ENCODE results near the gene KDM4C. TPM values are rescaled to one million over a fixed set of nuclear protein-coding genes. Genes with fewer than 3 reads are reported as not detected.

KDM4C gene
- total RNA-seq, 4 donors from 2014 or later: 75.0 to 95.9 (median 88.9) TPM

GRCh38 chr9:7108936-7109335, 351.2 kb downstream of the KDM4C start:
- Histone ChIP-seq H3K27ac (no peak overlapping the region), H3K4me3 (no peak overlapping the region), H3K4me1 (no peaks in the 10 kb centered on the region), H3K27me3 (no peaks in the 10 kb centered on the region), H3K36me3 (no peaks in the 10 kb centered on the region), H3K9me3 (no peaks in the 10 kb centered on the region)
- no peak for TF ChIP-seq CTCF (IDR thresholded peaks at IDR 0.05)
- TF ChIP-seq EP300 (IDR thresholded peaks at IDR 0.05; ENCODE audit: low read depth): no peak
- TF ChIP-seq POLR2A (IDR thresholded peaks at IDR 0.05): no peak
- no peak for TF ChIP-seq POLR2AphosphoS5 (IDR thresholded peaks at IDR 0.05)
- intact Hi-C loops (cut with DNase I; ENCODE audit: low total_unique reads): no loop called here
- in situ Hi-C loops (cut with MboI; ENCODE audit: low pct_ligation_motif_present in 1 of 4, low pct_unique_long_range_greater_than_20kb in 1 of 4, low sequenced_read_pairs in 3 of 4): no loop called here
- no peak for DNase-seq

- H3K36me3 ChIP-seq: no peaks in the 10 kb centered on the region
- WGBS, 2 donors (ENCODE audit: low coverage in 1 of 2): 75 to 89% methylated on average over 3 of the region's 3 CpGs
- no peak overlapping the region for H3K27ac ChIP-seq
- no peak overlapping the region for H3K4me3 ChIP-seq
- no peaks in the 10 kb centered on the region for H3K27me3 ChIP-seq
- TF ChIP-seq CTCF (IDR thresholded peaks at IDR 0.05) (no peak), POLR2AphosphoS5 (IDR thresholded peaks at IDR 0.05) (no peak), POLR2A (IDR thresholded peaks at IDR 0.05) (no peak), EP300 (IDR thresholded peaks at IDR 0.05; ENCODE audit: low read depth) (no peak)
- intact Hi-C loops (cut with DNase I; ENCODE audit: low total_unique reads): no loop called here
- H3K4me1 ChIP-seq: no peaks in the 10 kb centered on the region
- no peak for DNase-seq
- in situ Hi-C loops (cut with MboI; ENCODE audit: low pct_ligation_motif_present in 1 of 4, low pct_unique_long_range_greater_than_20kb in 1 of 4, low sequenced_read_pairs in 3 of 4): no loop called here
- no peaks in the 10 kb centered on the region for H3K9me3 ChIP-seq
Measured at GRCh38 chr9:7111413-7111812, 353.6 kb downstream of the KDM4C start.

- in situ Hi-C loops (cut with MboI; ENCODE audit: low pct_ligation_motif_present in 1 of 4, low pct_unique_long_range_greater_than_20kb in 1 of 4, low sequenced_read_pairs in 3 of 4): no loop called here
- no peak overlapping the region for H3K4me3 ChIP-seq
- no peak for TF ChIP-seq POLR2AphosphoS5 (IDR thresholded peaks at IDR 0.05)
- TF ChIP-seq EP300 (IDR thresholded peaks at IDR 0.05; ENCODE audit: low read depth): no peak
- WGBS, 2 donors (ENCODE audit: low coverage in 1 of 2): 70 to 82% methylated on average over 1 of the region's 1 CpG
- H3K36me3 ChIP-seq: no peaks in the 10 kb centered on the region
- H3K27me3 ChIP-seq: no peaks in the 10 kb centered on the region
- intact Hi-C loops (cut with DNase I; ENCODE audit: low total_unique reads): no loop called here
- no peaks in the 10 kb centered on the region for H3K4me1 ChIP-seq
- H3K27ac ChIP-seq: no peak overlapping the region
- no peaks in the 10 kb centered on the region for H3K9me3 ChIP-seq
- no peak for DNase-seq
Measured at GRCh38 chr9:7115606-7116005, 357.8 kb downstream of the KDM4C start.

- no peaks in the 10 kb centered on the region for H3K36me3 ChIP-seq
- H3K27me3 ChIP-seq: no peaks in the 10 kb centered on the region
- peaks cover 0 to 9% (median 3%) of the 10 kb centered on the region in 4 donors for H3K4me1 ChIP-seq
- H3K27ac ChIP-seq: no peak overlapping the region
- H3K9me3 ChIP-seq: no peaks in the 10 kb centered on the region
- DNase-seq: no peak
- intact Hi-C loops (cut with DNase I; ENCODE audit: low total_unique reads): no loop called here
- in situ Hi-C loops (cut with MboI; ENCODE audit: low pct_ligation_motif_present in 1 of 4, low pct_unique_long_range_greater_than_20kb in 1 of 4, low sequenced_read_pairs in 3 of 4): no loop called here
- no peak for TF ChIP-seq POLR2AphosphoS5 (IDR thresholded peaks at IDR 0.05)
- no peak for TF ChIP-seq POLR2A (IDR thresholded peaks at IDR 0.05)
- TF ChIP-seq EP300 (IDR thresholded peaks at IDR 0.05; ENCODE audit: low read depth): no peak
- no peak for TF ChIP-seq CTCF (IDR thresholded peaks at IDR 0.05)
- H3K4me3 ChIP-seq: no peak overlapping the region
- 59 to 63% methylated on average over 3 to 6 of the region's 6 CpGs for WGBS, 2 donors (ENCODE audit: low coverage in 1 of 2)
Measured at GRCh38 chr9:7117676-7118561, 360.1 kb downstream of the KDM4C start.
